Measurements from ENCODE around the gene PRR22. TPM values are rescaled to one million over a fixed set of nuclear protein-coding genes. Genes with fewer than 3 reads are reported as not detected.
A peak's percentile ranks its signal among the peaks of the same experiment; 100 is the strongest.

The PRR22 gene
- 7.3 TPM for polyA plus RNA-seq (2013, experiment 1 of 2)
- polyA plus RNA-seq (2013, experiment 2 of 2) = 6.8 TPM

GRCh38 chr19:5784581-5785147 lies at the start of gene PRR22:
PRR22 (minus strand) TSS chr19:5784746; CDS start chr19:5784660, 86 bp downstream.
- Histone ChIP-seq H3K56ac (ENCODE audit: low read length) (no peak within 1 kb of the TSS), H2AK5ac (ENCODE audit: low read length) (no peak within 1 kb of the TSS), H3K4me3 (ENCODE audit: low read length) (no peak within 1 kb of the TSS), H3K23ac (ENCODE audit: low read length) (no peak within 1 kb of the TSS), H3K9ac (ENCODE audit: low read length) (no peak within 1 kb of the TSS), H3K4me2 (ENCODE audit: low read length) (no peak within 1 kb of the TSS), H2BK15ac (replicated peaks; ENCODE audit: low read depth) (no peak within 1 kb of the TSS), H2BK120ac (ENCODE audit: low read depth, low read length) (no peak within 1 kb of the TSS), H3K27ac (ENCODE audit: low read depth, low read length) (no peak within 1 kb of the TSS), H4K5ac (ENCODE audit: low read length) (no peak within 1 kb of the TSS), H3K4ac (ENCODE audit: low read depth, low read length) (no peak within 1 kb of the TSS), H2BK5ac (ENCODE audit: low read length) (no peak within 1 kb of the TSS), H3K79me2 (ENCODE audit: control insufficient read depth, insufficient read depth, low read length) (no peaks in the 10 kb centered on the region), H3K79me1 (ENCODE audit: low read length) (no peaks in the 10 kb centered on the region), H3K18ac (ENCODE audit: low read length) (no peak within 1 kb of the TSS), H3K4me1 (ENCODE audit: control insufficient read depth, low read depth, low read length) (no peaks in the 10 kb centered on the region), H3K36me3 (ENCODE audit: control insufficient read depth, insufficient read depth, low read length) (peaks cover 12% of the 10 kb centered on the region), H4K8ac (ENCODE audit: low read depth, low read length) (no peak within 1 kb of the TSS), H3K27me3 (ENCODE audit: insufficient read depth, low read length, poor library complexity) (no peaks in the 10 kb centered on the region)
- DNase-seq = no peak
- WGBS (ENCODE audit: extremely low coverage, insufficient coverage, low lambda C conversion rate) = no CpG with 5 or more reads among the region's 15 CpGs

GRCh38 chr19:5832527-5833216 lies 48.1 kb upstream of the PRR22 start:
- no peak overlapping the region for H2BK120ac ChIP-seq (ENCODE audit: low read depth, low read length)
- no peaks in the 10 kb centered on the region for H3K79me1 ChIP-seq (ENCODE audit: low read length)
- H3K27ac ChIP-seq (ENCODE audit: low read depth, low read length) = no peak overlapping the region
- no peak overlapping the region for H3K18ac ChIP-seq (ENCODE audit: low read length)
- H3K23ac ChIP-seq (ENCODE audit: low read length) = no peak overlapping the region
- H2BK5ac ChIP-seq (ENCODE audit: low read length) = no peak overlapping the region
- H3K79me2 ChIP-seq (ENCODE audit: control insufficient read depth, insufficient read depth, low read length) = no peaks in the 10 kb centered on the region
- DNase-seq = no peak
- H3K27me3 ChIP-seq (ENCODE audit: insufficient read depth, low read length, poor library complexity) = no peaks in the 10 kb centered on the region
- H3K56ac ChIP-seq (ENCODE audit: low read length) = no peak overlapping the region
- H3K36me3 ChIP-seq (ENCODE audit: control insufficient read depth, insufficient read depth, low read length) = no peaks in the 10 kb centered on the region
- H4K8ac ChIP-seq (ENCODE audit: low read depth, low read length) = no peak overlapping the region
- H2BK15ac ChIP-seq (replicated peaks; ENCODE audit: low read depth) = no peak overlapping the region
- no peak overlapping the region for H4K5ac ChIP-seq (ENCODE audit: low read length)
- no CpG with 5 or more reads among the region's 6 CpGs for WGBS (ENCODE audit: extremely low coverage, insufficient coverage, low lambda C conversion rate)
- no peak overlapping the region for H3K9ac ChIP-seq (ENCODE audit: low read length)
- H3K4me1 ChIP-seq (ENCODE audit: control insufficient read depth, low read depth, low read length) = peaks cover 3% of the 10 kb centered on the region
- H2AK5ac ChIP-seq (ENCODE audit: low read length) = no peak overlapping the region
- H3K4me3 ChIP-seq (ENCODE audit: low read length) = no peak overlapping the region
- no peak overlapping the region for H3K4me2 ChIP-seq (ENCODE audit: low read length)
- no peak overlapping the region for H3K4ac ChIP-seq (ENCODE audit: low read depth, low read length)

GRCh38 chr19:5832061-5832460 lies 47.5 kb upstream of the PRR22 start:
- H3K23ac ChIP-seq (ENCODE audit: low read length) = no peak overlapping the region
- no peak overlapping the region for H3K9ac ChIP-seq (ENCODE audit: low read length)
- no peak overlapping the region for H3K4me3 ChIP-seq (ENCODE audit: low read length)
- H2AK5ac ChIP-seq (ENCODE audit: low read length) = no peak overlapping the region
- H3K27ac ChIP-seq (ENCODE audit: low read depth, low read length) = no peak overlapping the region
- H2BK15ac ChIP-seq (replicated peaks; ENCODE audit: low read depth) = no peak overlapping the region
- no peaks in the 10 kb centered on the region for H3K79me1 ChIP-seq (ENCODE audit: low read length)
- no peak overlapping the region for H2BK5ac ChIP-seq (ENCODE audit: low read length)
- peaks cover 3% of the 10 kb centered on the region for H3K4me1 ChIP-seq (ENCODE audit: control insufficient read depth, low read depth, low read length)
- no peak for DNase-seq
- no peak overlapping the region for H3K4ac ChIP-seq (ENCODE audit: low read depth, low read length)
- no peaks in the 10 kb centered on the region for H3K36me3 ChIP-seq (ENCODE audit: control insufficient read depth, insufficient read depth, low read length)
- H3K79me2 ChIP-seq (ENCODE audit: control insufficient read depth, insufficient read depth, low read length) = no peaks in the 10 kb centered on the region
- H3K18ac ChIP-seq (ENCODE audit: low read length) = no peak overlapping the region
- no CpG with 5 or more reads among the region's 22 CpGs for WGBS (ENCODE audit: extremely low coverage, insufficient coverage, low lambda C conversion rate)
- H2BK120ac ChIP-seq (ENCODE audit: low read depth, low read length) = no peak overlapping the region
- H3K4me2 ChIP-seq (ENCODE audit: low read length) = no peak overlapping the region
- H3K56ac ChIP-seq (ENCODE audit: low read length) = no peak overlapping the region
- no peak overlapping the region for H4K5ac ChIP-seq (ENCODE audit: low read length)
- no peak overlapping the region for H4K8ac ChIP-seq (ENCODE audit: low read depth, low read length)
- no peaks in the 10 kb centered on the region for H3K27me3 ChIP-seq (ENCODE audit: insufficient read depth, low read length, poor library complexity)

GRCh38 chr19:5831159-5831558 lies 46.6 kb upstream of the PRR22 start:
- Histone ChIP-seq H3K4me2 (ENCODE audit: low read length) (no peak overlapping the region), H3K27me3 (ENCODE audit: insufficient read depth, low read length, poor library complexity) (no peaks in the 10 kb centered on the region), H2BK5ac (ENCODE audit: low read length) (no peak overlapping the region), H2BK120ac (ENCODE audit: low read depth, low read length) (no peak overlapping the region), H3K36me3 (ENCODE audit: control insufficient read depth, insufficient read depth, low read length) (no peaks in the 10 kb centered on the region), H3K18ac (ENCODE audit: low read length) (no peak overlapping the region), H3K79me2 (ENCODE audit: control insufficient read depth, insufficient read depth, low read length) (no peaks in the 10 kb centered on the region), H2BK15ac (replicated peaks; ENCODE audit: low read depth) (no peak overlapping the region), H3K9ac (ENCODE audit: low read length) (no peak overlapping the region), H3K27ac (ENCODE audit: low read depth, low read length) (no peak overlapping the region), H4K8ac (ENCODE audit: low read depth, low read length) (no peak overlapping the region), H3K79me1 (ENCODE audit: low read length) (no peaks in the 10 kb centered on the region), H3K4ac (ENCODE audit: low read depth, low read length) (no peak overlapping the region), H4K5ac (ENCODE audit: low read length) (no peak overlapping the region), H3K4me1 (ENCODE audit: control insufficient read depth, low read depth, low read length) (peaks cover 3% of the 10 kb centered on the region), H3K56ac (ENCODE audit: low read length) (no peak overlapping the region), H3K4me3 (ENCODE audit: low read length) (no peak overlapping the region), H2AK5ac (ENCODE audit: low read length) (no peak overlapping the region), H3K23ac (ENCODE audit: low read length) (no peak overlapping the region)
- DNase-seq = no peak
- WGBS (ENCODE audit: extremely low coverage, insufficient coverage, low lambda C conversion rate) = no CpG with 5 or more reads among the region's 9 CpGs

- no peak overlapping the region for H2BK5ac ChIP-seq (ENCODE audit: low read length)
- no peaks in the 10 kb centered on the region for H3K79me2 ChIP-seq (ENCODE audit: control insufficient read depth, insufficient read depth, low read length)
- H3K23ac ChIP-seq (ENCODE audit: low read length) = no peak overlapping the region
- H3K4me2 ChIP-seq (ENCODE audit: low read length) = no peak overlapping the region
- no peak overlapping the region for H2AK5ac ChIP-seq (ENCODE audit: low read length)
- peak overlapping the region; percentile 49 for H3K56ac ChIP-seq (ENCODE audit: low read length)
- H3K4me3 ChIP-seq (ENCODE audit: low read length) = no peak overlapping the region
- H3K36me3 ChIP-seq (ENCODE audit: control insufficient read depth, insufficient read depth, low read length) = no peaks in the 10 kb centered on the region
- H3K27ac ChIP-seq (ENCODE audit: low read depth, low read length) = no peak overlapping the region
- H3K4ac ChIP-seq (ENCODE audit: low read depth, low read length) = no peak overlapping the region
- no peak overlapping the region for H4K5ac ChIP-seq (ENCODE audit: low read length)
- H2BK120ac ChIP-seq (ENCODE audit: low read depth, low read length) = no peak overlapping the region
- peak overlapping the region; percentile 38 for H3K9ac ChIP-seq (ENCODE audit: low read length)
- DNase-seq = no peak
- no peak overlapping the region for H3K18ac ChIP-seq (ENCODE audit: low read length)
- WGBS (ENCODE audit: extremely low coverage, insufficient coverage, low lambda C conversion rate) = no CpG with 5 or more reads among the region's 34 CpGs
- H4K8ac ChIP-seq (ENCODE audit: low read depth, low read length) = no peak overlapping the region
- H3K79me1 ChIP-seq (ENCODE audit: low read length) = no peaks in the 10 kb centered on the region
- H3K27me3 ChIP-seq (ENCODE audit: insufficient read depth, low read length, poor library complexity) = no peaks in the 10 kb centered on the region
- H2BK15ac ChIP-seq (replicated peaks; ENCODE audit: low read depth) = no peak overlapping the region
- peaks cover 3% of the 10 kb centered on the region for H3K4me1 ChIP-seq (ENCODE audit: control insufficient read depth, low read depth, low read length)
Observed at GRCh38 chr19:5829567-5830310, 45.2 kb upstream of the PRR22 start.
